Ishikawa (cell line): ENCODE results near the gene SPOCK1.

Experiments used
- CREB1 ChIP-seq: IDR thresholded peaks from 2 replicates; pipeline ENCODE4 v1.6.1; 2012; ENCODE audit warnings: low read depth
- EGR1 ChIP-seq: IDR thresholded peaks from 2 replicates; pipeline ENCODE4 v1.6.1; 2012
- RAD21 ChIP-seq: IDR thresholded peaks from 2 replicates; pipeline ENCODE4 v1.6.1; 2012; ENCODE audit warnings: low read depth
- TAF1 ChIP-seq: IDR thresholded peaks from 2 replicates; pipeline ENCODE4 v1.6.1; 2012; ENCODE audit warnings: low read depth, mild to moderate bottlenecking
- TF ChIP-seq, protein P1 (sequence below): IDR thresholded peaks from 2 replicates; pipeline ENCODE4 v1.6.1; 2012

DNA sequence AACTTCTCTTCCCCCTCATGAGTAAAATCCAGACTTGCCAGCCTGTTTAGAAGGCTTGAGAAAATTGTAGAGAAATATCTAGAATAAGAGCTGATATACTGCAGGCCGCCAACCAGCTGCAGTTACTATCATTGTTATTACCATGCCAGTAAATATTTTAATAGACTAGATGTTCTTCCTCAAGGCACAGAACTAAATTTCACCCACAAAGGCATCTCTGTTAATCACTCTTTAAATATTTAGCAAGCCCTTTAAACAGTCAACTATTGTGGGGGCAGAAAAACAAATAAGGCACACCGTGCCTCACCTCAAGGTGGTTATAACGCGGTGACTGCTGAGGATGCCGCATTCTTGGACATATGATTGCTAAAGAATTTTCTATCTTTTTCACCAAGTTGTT, 147.0 kb downstream of the SPOCK1 start:
- no peak for TF ChIP-seq CREB1
- no peak for TF ChIP-seq TAF1
- TF ChIP-seq RAD21, result no peak
- TF ChIP-seq, protein P1, sequence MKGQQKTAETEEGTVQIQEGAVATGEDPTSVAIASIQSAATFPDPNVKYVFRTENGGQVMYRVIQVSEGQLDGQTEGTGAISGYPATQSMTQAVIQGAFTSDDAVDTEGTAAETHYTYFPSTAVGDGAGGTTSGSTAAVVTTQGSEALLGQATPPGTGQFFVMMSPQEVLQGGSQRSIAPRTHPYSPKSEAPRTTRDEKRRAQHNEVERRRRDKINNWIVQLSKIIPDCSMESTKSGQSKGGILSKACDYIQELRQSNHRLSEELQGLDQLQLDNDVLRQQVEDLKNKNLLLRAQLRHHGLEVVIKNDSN, result no peak
- no peak for TF ChIP-seq EGR1
